Activated effector memory CD4-positive, alpha-beta T cell treated with Interleukin-2 at 50 U/mL for 16 hours (primary cell): Measurements from ENCODE around the gene PSTPIP2.
"Not testable (repeated sequence)": the region's sequence is repeated elsewhere in the genome, so short reads cannot be mapped to it uniquely, and the experiment has no call there.

Source experiments
- DNase-seq: peaks from one replicate; pipeline ENCODE4 v3.0.0-alpha.2; 2020

The PSTPIP2 gene

GRCh38 chr18:45976974-45977373 is 95.1 kb downstream of the PSTPIP2 start:
- DNase-seq, result no peak

GRCh38 chr18:45976566-45976965 is 95.5 kb downstream of the PSTPIP2 start:
- no peak for DNase-seq

GRCh38 chr18:45974088-45974536 is 97.9 kb downstream of the PSTPIP2 start:
- DNase-seq, result peak; percentile 46

- peak; percentile 89 for DNase-seq
Observed at GRCh38 chr18:45967007-45967706, 104.9 kb downstream of the PSTPIP2 start, which contains the start of gene EPG5. Gene EPG5, minus strand, starts transcription at chr18:45967329. Its CDS starts 90 bp downstream, at chr18:45967239.

GRCh38 chr18:45964913-45965312 is 107.1 kb downstream of the PSTPIP2 start:
- not testable (repeated sequence) for DNase-seq

DNA sequence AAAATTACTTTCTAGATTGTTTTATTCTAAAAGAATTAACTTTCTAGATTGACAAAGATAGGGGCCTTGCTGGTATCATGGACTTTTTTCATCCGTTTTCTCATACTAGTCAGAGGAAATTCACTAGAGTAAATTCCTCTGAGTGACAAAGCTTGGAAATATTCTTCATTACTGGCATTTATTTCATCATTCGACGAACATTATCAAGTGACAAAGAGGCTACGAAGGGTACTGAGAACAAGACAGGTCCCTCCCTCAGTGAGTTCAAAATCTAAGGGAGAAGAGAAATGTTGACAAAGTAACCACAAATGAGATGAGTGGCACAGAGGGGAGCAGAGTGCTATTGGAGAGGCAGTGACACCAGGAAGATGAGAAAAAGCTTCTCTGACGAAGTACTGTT is 109.2 kb downstream of the PSTPIP2 start:
- DNase-seq, result no peak

- DNase-seq, result peak; percentile 31
Observed at GRCh38 chr18:45962461-45962860, 109.6 kb downstream of the PSTPIP2 start.

DNA sequence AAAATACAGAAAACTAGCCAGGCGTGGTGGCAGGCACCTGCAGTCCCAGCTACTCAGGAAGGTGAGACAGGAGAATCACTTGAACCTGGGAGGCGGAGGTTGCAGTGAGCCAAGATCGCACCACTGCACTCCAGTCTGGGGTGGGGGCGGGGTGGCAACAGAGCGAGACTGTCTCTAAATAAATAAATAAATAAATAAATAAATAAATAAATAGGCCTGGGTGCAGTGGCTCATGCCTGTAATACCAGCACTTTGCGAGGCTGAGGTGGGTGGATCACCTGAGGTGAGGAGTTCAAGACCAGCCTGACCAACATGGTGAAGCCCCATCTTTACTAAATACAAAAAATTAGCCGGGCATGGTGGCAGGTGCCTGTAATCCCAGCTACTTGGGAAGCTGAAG is 112.6 kb downstream of the PSTPIP2 start:
- not testable (repeated sequence) for DNase-seq

- no peak for DNase-seq
Observed at GRCh38 chr18:45958730-45959129, 113.3 kb downstream of the PSTPIP2 start.

DNA sequence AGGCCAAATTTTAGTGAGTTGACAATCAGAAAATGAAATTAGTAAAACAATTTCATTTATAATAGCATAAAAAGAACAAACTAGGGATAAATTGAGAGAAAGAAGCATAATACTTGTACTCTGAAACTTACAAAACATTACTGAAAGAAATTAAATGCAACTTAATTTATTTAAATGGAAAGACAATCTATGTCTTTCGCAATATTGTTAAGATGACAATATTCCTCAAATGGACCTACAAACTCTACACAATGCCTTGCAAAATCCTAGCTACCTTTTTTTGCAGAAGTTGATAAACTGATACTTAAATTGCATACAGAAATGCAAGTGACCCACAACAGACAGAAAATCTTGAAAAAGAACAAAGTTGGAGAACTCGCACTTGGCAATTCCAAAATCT is 114.0 kb downstream of the PSTPIP2 start:
- no peak for DNase-seq

- DNase-seq, result no peak
Observed at GRCh38 chr18:45957100-45957499, 115.0 kb downstream of the PSTPIP2 start.

DNA sequence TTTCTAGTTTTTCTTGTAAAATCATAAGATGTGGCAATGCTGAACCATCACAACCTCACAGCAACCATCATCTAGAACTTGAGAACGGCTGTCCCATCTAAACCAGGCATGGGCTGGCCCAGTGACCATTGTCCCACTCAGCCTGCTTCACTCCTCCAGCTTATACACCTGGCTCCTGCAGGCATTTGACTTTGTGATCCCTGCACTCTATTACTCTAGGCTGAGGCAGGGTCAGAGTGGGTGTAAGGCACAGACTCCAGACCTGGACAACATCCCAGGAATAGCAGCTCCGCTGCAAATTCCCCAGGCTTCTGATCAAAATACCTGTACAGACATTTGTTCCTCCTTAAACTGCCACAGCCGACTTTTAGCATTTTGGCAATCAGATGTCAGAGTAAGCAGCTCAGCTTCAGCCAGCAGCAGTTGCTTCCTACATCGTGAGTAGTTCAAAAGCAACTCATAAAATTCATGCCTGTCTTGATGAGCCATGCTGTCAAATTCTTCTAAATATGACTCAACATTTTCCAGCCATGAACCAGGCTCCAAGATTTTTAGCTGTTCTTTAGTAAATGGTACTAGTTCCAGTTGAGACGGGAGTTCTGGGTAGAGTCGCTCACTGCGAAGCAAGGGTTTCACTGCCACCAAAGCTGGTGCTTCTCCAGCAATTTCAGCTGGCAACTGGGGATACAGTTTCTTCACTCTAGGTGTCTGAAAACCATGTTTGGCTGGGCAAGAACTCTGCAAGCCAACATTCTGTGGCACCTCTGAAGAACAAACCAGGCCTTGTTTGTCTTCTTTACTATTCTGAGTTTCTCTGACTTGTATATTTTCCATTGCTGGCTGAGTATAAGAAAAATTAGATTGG is 117.8 kb downstream of the PSTPIP2 start:
- DNase-seq, result no peak

- no peak for DNase-seq
Observed at GRCh38 chr18:45951016-45951714, 120.9 kb downstream of the PSTPIP2 start.

GRCh38 chr18:45945669-45946068 is 126.4 kb downstream of the PSTPIP2 start:
- DNase-seq, result no peak

- DNase-seq, result no peak
Observed at GRCh38 chr18:45940724-45941123, 131.3 kb downstream of the PSTPIP2 start.

DNA sequence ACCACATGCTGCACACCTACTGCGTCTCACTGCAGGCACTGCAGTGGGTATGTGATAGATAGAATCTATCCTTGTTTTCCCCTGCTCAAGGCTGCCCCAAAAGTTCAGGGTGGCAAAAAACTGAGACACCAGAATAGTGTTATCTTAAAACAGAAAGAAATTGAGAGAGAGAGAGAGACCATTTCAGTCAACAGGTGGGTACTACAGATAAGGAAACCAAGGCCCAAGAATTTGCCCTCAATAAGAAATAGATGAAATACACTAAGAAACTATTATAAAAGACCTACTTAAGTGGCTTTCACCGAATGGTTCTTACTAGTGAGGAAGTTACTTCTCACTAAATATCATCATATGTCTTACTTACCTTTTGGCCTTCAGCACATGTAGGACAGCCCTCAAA is 132.8 kb downstream of the PSTPIP2 start:
- no peak for DNase-seq

DNA sequence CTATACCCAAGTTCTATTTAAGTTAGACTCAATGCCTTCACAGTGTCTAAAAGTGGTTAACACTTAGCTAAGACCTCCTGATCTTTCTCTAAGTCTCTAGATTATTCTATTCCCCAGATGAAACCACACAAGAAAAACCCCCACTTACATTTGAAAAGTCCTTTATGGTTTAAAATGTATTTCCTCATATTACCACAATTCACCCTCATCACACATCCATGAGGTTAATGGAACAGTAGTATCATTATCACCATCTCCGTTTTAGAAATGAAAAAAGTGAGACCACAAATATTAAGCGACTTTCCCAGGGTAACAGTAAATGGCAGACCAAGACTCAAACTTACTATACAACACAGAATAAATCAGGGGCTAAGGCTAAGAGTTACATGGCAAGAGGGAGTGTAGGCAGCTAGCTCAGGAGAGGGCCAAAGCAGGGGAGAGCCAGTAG is 133.5 kb downstream of the PSTPIP2 start:
- DNase-seq, result no peak

DNA sequence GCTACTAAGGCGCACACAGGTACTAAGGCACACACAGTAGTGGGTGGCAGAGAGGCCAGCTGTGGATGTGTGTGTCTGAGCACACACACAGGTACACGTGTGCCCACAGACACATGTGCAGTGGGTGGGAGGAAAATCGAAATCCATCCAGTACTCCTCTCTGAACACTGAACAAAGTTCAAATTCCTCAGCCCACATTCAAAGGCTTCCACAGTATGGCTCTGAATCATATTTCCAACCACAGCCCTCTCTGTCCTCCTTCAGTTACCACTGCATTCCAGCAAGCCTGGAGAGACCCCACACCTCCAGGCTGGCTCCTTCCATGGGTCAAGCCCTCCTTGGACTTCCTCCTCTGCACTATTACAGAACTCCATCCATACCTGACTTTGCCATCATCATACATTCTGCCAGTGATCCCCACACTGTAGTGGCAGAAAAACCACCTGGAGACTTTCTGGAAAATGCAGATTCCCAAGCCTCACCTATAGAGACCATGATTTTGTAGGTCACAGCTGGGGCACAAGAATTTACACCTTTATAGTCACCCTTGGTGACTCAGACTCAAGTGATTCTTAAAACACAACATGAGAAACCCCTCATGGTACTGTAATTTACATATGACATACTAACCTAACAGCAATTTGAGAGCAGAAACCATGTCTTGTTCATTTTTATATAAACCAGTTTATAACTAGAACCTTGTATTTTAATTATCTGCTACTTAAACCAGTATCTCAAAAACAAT is 136.3 kb downstream of the PSTPIP2 start:
- no peak for DNase-seq
